ENCODE results near the gene BPI.
A peak's percentile ranks its signal among the peaks of the same experiment; 100 is the strongest.
"Not testable (repeated sequence)": the region's sequence is repeated elsewhere in the genome, so short reads cannot be mapped to it uniquely, and the experiment has no call there.

BPI gene

GRCh38 chr20:38275815-38276550 lies 28.0 kb upstream of the BPI start:
- peak; percentile 43 for DNase-seq
- in situ Hi-C loops (cut with MboI; ENCODE audit: low pct_unique_long_range_greater_than_20kb, low sequenced_read_pairs), result no loop called here

GRCh38 chr20:38277285-38277684 lies 26.7 kb upstream of the BPI start:
- DNase-seq, result no peak
- in situ Hi-C loops (cut with MboI; ENCODE audit: low pct_unique_long_range_greater_than_20kb, low sequenced_read_pairs), result no loop called here

- in situ Hi-C loops (cut with MboI; ENCODE audit: low pct_unique_long_range_greater_than_20kb, low sequenced_read_pairs), result no loop called here
- DNase-seq, result no peak
Observed at GRCh38 chr20:38277691-38278090, 26.3 kb upstream of the BPI start.

- no peak for DNase-seq
- in situ Hi-C loops (cut with MboI; ENCODE audit: low pct_unique_long_range_greater_than_20kb, low sequenced_read_pairs), result no loop called here
Observed at GRCh38 chr20:38278131-38278530, 25.8 kb upstream of the BPI start.

- in situ Hi-C loops (cut with MboI; ENCODE audit: low pct_unique_long_range_greater_than_20kb, low sequenced_read_pairs), result no loop called here
- no peak for DNase-seq
Observed at GRCh38 chr20:38278763-38279162, 25.2 kb upstream of the BPI start.

GRCh38 chr20:38281176-38281915 lies 22.6 kb upstream of the BPI start:
- in situ Hi-C loops (cut with MboI; ENCODE audit: low pct_unique_long_range_greater_than_20kb, low sequenced_read_pairs); DNase-seq: not testable (repeated sequence)

- in situ Hi-C loops (cut with MboI; ENCODE audit: low pct_unique_long_range_greater_than_20kb, low sequenced_read_pairs), result no loop called here
- no peak for DNase-seq
Observed at GRCh38 chr20:38283236-38283635, 20.7 kb upstream of the BPI start.

GRCh38 chr20:38284066-38284650 lies 19.8 kb upstream of the BPI start:
- in situ Hi-C loops (cut with MboI; ENCODE audit: low pct_unique_long_range_greater_than_20kb, low sequenced_read_pairs); DNase-seq: not testable (repeated sequence)

GRCh38 chr20:38284893-38285444 lies 19.0 kb upstream of the BPI start:
- in situ Hi-C loops (cut with MboI; ENCODE audit: low pct_unique_long_range_greater_than_20kb, low sequenced_read_pairs), result no loop called here
- no peak for DNase-seq

GRCh38 chr20:38286586-38287531 lies 17.1 kb upstream of the BPI start:
- in situ Hi-C loops (cut with MboI; ENCODE audit: low pct_unique_long_range_greater_than_20kb, low sequenced_read_pairs), result no loop called here

GRCh38 chr20:38290829-38291814 lies 12.8 kb upstream of the BPI start:
- no peak for DNase-seq
- in situ Hi-C loops (cut with MboI; ENCODE audit: low pct_unique_long_range_greater_than_20kb, low sequenced_read_pairs), result no loop called here

More at GRCh38 chr20:38286586-38287531, 17.1 kb upstream of the BPI start:
- no peak for DNase-seq

GRCh38 chr20:38291966-38292365 lies 12.0 kb upstream of the BPI start:
- in situ Hi-C loops (cut with MboI; ENCODE audit: low pct_unique_long_range_greater_than_20kb, low sequenced_read_pairs), result no loop called here
- DNase-seq, result no peak

GRCh38 chr20:38293491-38294065 lies 10.4 kb upstream of the BPI start:
- DNase-seq, result no peak
- in situ Hi-C loops (cut with MboI; ENCODE audit: low pct_unique_long_range_greater_than_20kb, low sequenced_read_pairs), result no loop called here

GRCh38 chr20:38294076-38294591 lies 9.8 kb upstream of the BPI start:
- DNase-seq, result no peak
- in situ Hi-C loops (cut with MboI; ENCODE audit: low pct_unique_long_range_greater_than_20kb, low sequenced_read_pairs), result no loop called here

GRCh38 chr20:38295811-38296210 lies 8.1 kb upstream of the BPI start:
- in situ Hi-C loops (cut with MboI; ENCODE audit: low pct_unique_long_range_greater_than_20kb, low sequenced_read_pairs), result no loop called here

GRCh38 chr20:38296433-38296832 lies 7.5 kb upstream of the BPI start:
- DNase-seq, result no peak

More at GRCh38 chr20:38295811-38296210, 8.1 kb upstream of the BPI start:
- DNase-seq, result no peak

GRCh38 chr20:38297916-38298674 lies 5.9 kb upstream of the BPI start:
- in situ Hi-C loops (cut with MboI; ENCODE audit: low pct_unique_long_range_greater_than_20kb, low sequenced_read_pairs), result no loop called here
- no peak for DNase-seq

More at GRCh38 chr20:38296433-38296832, 7.5 kb upstream of the BPI start:
- in situ Hi-C loops (cut with MboI; ENCODE audit: low pct_unique_long_range_greater_than_20kb, low sequenced_read_pairs), result no loop called here

Data from KBM-7 (cell line).